A673 (cell line): ENCODE data around the gene BTG4.

Experiments used
- CTCF ChIP-seq: fragments of 300-800, 200-600 bp; sonication (generic); conservative IDR thresholded peaks from 2 replicates; pipeline ENCODE4 v1.5.1; 2017; ENCODE audit warnings: low read depth, mild to moderate bottlenecking, antibody characterized with exemption, low read length, moderate library complexity, mixed read lengths
- EZH2 ChIP-seq: fragments of 200-600 bp; sonication (generic); IDR thresholded peaks from 2 replicates; pipeline ENCODE4 v1.6.1; 2017; ENCODE audit warnings: borderline replicate concordance, low read depth, mild to moderate bottlenecking, mixed read lengths, antibody characterized with exemption, low read length; ENCODE audit not compliant: poor library complexity, severe bottlenecking

- TF ChIP-seq CTCF (no peak), EZH2 (no peak)
These were observed 47.7 kb upstream of the BTG4 start for GRCh38 chr11:111559800-111560464.
